HG03469 (cell line): ENCODE measurements around the gene UMODL1.

ENCODE experiments used
- ATAC-seq: cut with Tn5 transposase; IDR thresholded peaks from one replicate; pipeline ENCODE4 v1.9.1; 2021; ENCODE audit warnings: mild to moderate bottlenecking, moderate library complexity, moderate number of reproducible peaks; ENCODE audit not compliant: unreplicated experiment

The UMODL1 gene, protein sequence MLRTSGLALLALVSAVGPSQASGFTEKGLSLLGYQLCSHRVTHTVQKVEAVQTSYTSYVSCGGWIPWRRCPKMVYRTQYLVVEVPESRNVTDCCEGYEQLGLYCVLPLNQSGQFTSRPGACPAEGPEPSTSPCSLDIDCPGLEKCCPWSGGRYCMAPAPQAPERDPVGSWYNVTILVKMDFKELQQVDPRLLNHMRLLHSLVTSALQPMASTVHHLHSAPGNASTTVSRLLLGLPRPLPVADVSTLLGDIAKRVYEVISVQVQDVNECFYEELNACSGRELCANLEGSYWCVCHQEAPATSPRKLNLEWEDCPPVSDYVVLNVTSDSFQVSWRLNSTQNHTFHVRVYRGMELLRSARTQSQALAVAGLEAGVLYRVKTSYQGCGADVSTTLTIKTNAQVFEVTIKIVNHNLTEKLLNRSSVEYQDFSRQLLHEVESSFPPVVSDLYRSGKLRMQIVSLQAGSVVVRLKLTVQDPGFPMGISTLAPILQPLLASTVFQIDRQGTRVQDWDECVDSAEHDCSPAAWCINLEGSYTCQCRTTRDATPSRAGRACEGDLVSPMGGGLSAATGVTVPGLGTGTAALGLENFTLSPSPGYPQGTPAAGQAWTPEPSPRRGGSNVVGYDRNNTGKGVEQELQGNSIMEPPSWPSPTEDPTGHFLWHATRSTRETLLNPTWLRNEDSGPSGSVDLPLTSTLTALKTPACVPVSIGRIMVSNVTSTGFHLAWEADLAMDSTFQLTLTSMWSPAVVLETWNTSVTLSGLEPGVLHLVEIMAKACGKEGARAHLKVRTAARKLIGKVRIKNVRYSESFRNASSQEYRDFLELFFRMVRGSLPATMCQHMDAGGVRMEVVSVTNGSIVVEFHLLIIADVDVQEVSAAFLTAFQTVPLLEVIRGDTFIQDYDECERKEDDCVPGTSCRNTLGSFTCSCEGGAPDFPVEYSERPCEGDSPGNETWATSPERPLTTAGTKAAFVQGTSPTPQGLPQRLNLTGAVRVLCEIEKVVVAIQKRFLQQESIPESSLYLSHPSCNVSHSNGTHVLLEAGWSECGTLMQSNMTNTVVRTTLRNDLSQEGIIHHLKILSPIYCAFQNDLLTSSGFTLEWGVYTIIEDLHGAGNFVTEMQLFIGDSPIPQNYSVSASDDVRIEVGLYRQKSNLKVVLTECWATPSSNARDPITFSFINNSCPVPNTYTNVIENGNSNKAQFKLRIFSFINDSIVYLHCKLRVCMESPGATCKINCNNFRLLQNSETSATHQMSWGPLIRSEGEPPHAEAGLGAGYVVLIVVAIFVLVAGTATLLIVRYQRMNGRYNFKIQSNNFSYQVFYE

DNA sequence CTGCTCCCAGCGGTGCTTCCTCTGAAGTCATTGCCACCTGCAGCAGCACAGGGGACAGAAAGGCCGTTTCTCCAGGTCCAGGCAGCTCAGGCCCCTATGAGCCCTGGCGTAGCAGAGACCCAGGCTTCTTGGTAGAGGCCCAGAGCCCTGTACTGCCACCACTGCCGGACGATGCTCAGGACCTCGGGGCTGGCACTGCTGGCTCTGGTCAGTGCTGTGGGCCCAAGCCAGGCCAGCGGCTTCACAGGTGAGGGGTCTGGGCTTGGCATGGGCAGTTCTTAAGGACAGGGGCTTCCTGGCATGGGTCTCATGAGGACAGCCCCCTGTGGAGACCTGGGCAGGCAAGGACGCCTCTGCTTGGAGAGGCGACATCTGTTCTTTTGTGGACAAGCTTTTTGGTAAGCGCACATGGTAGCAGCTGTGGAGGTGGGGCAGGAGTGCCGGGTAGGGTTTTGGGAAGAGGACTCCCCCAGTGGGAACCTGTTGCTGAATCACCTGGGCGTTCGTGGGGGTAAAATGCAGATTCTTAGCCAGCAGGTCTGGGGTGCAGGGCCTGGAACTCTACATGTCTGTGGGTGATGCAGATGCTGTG lies at the start of gene UMODL1:
UMODL1 (plus strand) TSS at position 172 of the 592 bp plus-strand sequence; CDS start at position 172, 0 bp downstream.
- no peak for ATAC-seq

DNA sequence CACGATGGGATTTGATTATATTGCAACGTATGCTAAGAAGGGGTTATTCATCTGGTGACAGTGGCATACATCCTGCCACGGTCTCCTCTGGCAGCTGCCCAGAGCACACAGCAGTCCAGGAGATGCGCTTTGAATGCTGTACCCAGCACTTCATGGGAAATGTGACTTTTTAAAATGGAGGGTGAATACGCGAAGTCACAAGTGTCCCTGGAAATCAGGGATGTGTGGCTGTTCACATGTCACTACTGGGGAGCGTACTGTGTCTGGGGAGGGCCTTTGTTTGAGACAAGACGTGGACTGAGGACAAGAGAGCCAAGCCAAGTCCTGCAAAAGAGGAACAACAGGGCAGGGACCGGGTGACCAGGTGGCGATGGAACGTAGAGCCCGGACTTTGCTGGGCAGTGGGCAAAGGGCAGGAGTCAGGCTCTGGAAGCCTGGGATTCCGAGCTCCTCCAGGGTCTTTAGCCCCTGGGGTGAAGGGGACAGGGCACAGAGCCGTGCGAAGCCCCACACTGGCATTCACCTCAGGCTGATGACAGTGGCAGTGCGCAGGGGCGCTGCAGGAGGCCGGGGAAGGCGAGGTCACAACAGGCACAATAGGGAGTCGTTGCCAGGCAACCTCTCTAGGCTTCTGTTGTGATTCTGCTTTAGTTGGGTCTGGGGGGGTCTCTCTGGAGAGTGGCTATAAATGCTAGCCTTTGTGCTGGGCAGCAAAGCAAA lies 49.6 kb upstream of the UMODL1 start:
- ATAC-seq, result no peak

DNA sequence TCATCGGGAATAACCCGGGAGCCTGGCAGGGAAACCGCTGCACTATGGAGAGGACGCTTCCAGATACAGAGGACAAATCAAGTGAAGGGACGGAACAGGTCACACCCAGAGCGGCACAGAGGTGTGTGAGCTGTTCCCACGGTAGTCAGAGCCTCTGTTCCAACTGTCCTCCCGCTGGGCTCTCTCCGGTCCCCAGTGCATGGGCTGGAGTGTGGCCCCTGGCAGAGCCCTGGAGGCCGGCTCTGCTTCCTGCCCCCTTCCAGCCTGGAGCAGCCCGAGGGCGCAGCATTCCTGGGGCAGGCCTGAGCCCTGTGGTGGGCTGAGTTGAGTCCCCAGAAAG lies 49.1 kb upstream of the UMODL1 start:
- ATAC-seq, result no peak

DNA sequence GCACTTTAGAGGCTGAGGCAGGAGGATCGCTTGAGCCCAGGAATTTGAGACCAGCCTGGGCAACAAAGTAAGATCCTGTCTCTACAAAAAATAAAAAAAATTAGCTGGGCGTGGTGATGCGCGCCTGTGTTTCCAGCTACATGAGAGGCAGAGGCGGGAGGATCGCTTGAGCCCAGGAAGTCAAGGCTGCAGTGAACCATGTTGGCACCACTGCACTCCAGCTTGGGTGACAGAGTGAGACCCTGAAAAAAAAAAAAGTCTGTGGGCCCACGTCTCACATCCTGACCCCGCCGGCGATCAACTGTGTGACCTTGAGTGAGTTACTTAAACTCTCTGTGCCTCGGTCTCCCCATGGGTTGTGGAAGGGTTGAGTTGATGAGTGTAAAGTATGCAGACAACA lies 48.2 kb upstream of the UMODL1 start:
- no peak for ATAC-seq

DNA sequence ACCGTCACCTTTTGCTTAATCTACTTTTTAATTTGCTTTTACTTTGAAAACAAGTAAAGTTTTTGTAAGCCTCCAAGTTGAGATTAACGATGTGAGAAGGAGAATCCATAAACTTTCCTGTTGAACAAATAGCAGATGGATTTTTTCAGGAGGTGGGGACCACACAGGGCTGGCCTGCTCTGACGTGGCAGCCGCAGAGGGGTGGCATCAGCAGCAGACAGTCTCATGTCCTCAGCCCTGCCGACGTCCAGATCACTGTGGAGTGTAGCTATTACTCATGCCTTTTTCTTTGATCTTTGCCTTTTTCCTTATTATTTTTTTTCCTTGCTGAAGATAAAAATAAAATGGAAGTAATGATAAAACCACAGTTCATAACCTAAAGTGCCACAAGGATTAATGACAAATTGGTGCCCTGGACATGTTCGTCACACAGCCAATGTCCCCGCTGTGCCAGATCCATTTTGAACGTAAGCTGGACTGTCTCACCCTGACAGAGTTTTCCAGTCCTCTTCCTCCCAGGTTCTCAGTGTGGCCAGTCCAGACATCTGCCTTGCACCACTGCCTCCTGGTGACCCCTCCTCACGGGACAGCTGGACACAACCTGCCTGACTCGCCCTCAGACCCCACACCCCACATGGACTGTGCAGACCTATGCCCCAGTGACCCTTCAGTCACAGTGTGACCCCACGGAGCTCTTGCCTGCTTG lies 45.6 kb upstream of the UMODL1 start:
- no peak for ATAC-seq

DNA sequence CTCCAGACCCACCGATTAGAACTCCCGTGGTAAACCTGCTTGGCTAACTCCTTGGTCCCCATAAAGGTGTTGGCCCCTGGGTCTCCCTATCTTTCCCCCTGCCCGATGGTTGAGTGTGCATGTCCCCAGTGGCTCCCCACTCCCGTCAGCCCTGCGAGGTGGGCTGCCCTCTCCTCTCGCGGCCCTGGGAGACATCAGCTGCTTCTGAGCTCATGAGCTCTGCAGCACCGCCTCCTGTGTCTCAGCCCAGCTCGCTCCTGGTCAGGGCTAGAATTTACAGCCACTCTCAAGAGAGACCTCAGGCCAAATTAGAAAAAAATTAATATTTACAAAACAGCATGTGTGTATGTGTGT lies 45.1 kb upstream of the UMODL1 start:
- ATAC-seq, result no peak

DNA sequence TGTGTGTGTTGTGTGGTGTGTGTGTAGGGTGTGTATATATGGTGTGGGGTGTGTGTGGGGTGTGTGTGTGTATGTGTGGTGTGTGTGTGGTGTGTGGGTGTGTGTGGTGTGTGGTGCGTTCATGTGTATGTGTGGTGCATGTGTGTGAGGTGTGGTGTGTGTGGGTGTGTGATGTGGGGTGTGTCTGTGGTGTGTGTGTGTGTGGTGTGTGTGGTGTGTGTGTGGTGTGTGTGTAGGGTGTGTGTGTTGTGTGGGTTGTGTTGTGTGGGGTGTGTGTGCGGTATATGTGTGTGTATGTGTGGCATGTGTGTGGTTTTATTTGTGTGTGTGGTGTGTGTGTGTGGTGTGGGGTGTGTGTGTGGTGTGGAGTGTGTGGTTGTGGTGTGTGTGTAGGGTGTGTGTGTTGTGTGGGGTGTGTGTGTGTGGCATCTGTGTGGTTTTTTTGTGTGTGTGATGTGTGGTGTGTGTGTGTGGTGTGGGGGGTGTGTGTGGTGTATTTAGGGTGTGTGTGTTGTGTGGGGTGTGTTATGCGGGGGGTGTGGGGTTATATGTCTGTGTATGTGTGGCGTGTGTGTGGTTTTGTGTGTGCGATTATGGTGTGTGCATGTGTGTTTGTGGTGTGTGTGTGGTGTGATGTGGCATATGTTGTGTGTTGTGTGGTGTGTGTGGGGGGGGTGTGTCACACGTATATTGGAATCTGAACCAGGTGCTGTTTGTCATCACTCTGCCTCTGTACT lies 43.9 kb upstream of the UMODL1 start:
- ATAC-seq, result no peak

DNA sequence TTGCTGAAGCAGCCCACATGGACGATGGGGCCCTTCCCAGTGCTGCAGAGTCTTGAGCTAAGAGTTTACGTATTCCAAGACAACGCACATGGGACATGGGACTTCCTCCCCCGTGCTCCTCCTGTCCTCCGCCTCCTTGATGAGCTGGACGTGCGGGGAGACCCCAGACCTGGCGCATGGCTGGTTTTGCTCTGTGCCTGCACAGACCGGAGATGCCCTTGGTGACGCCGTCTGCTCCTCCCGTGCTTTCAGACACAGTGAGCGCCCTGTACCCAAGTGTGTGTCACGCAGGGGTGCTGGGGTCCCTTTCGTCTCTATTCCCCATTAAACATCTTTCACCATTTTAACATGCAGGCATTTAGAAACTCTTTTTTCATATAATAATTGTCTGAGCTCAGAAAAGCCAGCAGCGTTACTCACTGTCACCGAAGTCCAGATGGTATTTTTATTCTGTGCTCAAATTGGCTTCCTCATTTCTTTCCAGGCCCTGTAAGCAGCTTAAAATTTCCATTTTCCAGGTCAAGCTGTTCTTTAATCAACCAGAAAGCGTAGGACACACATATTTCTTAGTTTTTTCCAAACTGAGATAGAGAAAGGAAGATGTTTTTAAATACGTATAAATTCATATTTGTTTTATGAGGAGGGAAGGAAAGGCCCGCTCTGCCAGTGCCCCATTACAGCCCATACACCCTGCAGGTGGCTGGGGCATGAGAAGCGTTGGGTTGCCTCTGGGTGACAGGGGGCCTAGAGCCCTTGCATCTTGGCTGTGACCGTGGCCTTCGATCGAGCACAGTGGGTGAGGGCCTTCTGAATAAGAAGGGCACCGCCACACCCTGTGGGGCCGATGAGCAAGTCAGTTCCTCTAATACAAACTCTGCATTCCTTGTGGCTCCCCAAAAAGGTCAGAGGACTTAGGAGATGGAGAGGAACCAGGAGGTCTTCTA lies 43.0 kb upstream of the UMODL1 start:
- ATAC-seq, result no peak

DNA sequence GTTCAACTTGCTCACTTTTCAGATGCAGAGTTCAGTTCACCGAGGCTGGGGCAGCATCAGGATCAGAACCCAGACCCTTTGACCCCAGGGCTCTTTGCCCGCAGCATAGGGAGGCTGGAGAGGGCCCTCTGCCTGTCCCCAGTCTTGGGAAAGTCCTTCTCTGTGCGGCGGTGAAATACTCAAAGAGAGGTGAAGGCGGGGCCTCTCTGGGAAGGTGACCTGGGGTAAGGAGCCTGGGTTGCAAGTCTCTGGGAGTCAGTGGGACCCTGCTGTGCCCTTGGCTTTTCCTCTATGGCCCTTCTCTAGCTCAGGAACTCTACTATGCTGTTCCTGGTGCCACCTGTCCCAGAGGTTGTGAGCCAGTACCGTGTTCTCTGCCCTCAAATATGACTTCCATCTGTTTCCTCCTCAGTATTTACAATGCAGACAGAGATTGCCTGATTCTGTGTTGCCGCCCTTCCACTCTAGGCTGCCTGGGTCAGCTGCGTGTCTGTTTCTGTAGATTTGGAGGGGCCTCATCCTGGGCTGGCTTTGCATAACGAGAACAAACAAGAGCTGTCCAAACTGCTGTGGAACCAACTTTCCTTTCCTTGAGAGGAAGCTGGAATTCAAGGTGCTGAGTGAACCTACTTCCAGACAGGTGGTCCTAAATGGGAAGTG lies 42.2 kb upstream of the UMODL1 start:
- ATAC-seq, result no peak

DNA sequence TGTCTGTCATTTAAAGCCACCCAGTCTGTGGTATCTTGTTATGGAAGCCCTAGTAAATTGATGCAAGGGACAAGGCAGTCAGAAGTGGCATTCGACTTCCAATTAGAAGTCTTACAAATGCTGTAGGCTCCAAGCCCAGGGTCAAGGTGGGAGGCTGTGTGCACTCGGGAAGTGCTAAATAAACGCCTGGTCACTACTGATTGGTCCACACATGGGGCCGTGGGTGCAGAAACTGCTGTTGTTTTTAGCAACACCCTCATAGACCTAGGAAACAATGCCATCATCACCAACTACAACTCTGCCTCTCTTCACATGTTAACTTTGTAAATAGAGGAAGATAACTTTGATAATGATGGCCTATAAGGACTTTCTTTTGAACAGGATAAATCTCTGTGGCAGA lies 40.8 kb upstream of the UMODL1 start:
- no peak for ATAC-seq

DNA sequence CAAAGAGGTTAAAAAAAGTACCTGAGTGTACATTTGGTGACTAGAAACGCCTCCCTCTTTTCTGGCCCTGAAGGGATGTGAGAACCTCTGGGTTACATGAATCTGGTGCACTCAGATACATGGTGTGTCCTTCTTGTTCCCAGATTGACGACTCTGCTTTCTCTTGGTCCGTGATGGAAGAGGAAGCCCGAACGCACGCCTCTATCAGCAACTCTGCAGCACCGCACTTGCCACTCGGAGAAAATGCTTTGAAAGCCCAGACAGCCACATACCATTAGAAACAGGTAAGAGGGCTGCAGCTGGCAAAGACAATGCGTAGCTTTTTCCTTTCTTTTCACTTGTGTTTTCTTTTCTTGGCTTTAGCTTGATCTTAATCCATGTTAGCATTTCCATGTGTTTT lies 39.9 kb upstream of the UMODL1 start:
- ATAC-seq, result no peak

DNA sequence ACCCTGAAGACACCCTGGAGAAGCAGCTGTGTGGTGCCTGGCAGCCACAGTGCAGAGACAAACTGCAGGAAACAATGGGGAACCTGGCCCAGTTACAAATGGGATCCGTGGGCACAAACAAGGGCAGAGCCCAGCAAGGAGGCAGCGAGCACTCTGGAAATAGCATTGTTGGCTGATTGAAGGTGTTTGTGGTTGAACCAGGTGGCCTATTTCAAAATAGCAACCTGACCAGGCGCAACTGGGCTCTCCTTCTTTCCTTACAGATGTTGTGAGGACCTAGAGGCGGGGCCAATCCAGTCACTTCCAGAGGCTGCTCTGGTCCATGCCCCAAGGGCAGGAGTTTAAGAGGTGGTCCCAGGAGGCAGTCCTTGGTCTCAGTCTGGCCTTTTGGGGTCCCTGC lies 39.3 kb upstream of the UMODL1 start:
- ATAC-seq, result no peak

DNA sequence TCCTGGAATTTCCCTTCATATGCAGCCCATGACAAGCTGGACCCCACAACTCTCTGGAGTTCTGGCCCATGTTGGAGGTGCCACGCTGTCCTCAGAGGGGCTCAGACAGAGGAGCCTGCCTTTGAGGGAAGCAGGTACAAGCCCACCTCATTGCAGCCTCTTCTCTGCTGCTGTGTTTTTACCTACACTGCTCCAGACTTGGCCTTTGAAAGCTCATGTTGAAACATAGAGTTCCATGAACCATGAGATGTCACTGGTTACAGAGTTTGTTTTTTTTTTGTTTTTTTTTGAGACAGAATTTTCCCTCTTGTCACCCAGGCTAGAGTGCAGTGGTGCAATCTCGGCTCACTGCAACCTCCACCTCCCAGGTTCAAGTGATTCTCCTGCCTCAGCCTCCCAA lies 38.9 kb upstream of the UMODL1 start:
- no peak for ATAC-seq

DNA sequence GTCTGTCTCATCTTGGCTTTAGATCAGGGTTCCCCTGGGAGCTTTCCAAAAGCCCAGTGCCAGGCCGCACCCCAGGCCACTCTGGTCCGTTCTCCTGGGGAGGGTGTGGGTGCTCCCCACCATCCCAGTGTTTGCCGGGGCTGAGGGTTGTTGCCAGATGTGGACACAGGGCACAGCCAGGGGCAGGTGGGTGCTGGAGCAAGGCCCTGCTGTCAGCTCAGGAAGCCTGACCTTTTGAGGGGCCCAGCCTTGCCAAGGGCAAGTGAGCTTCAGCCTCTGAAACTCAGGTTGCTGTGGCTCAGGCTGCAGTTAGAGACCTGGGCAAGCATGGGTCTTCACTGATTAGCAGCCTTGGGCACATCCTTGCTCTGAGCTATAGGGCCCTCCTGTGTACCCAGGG lies 38.1 kb upstream of the UMODL1 start:
- ATAC-seq, result no peak

DNA sequence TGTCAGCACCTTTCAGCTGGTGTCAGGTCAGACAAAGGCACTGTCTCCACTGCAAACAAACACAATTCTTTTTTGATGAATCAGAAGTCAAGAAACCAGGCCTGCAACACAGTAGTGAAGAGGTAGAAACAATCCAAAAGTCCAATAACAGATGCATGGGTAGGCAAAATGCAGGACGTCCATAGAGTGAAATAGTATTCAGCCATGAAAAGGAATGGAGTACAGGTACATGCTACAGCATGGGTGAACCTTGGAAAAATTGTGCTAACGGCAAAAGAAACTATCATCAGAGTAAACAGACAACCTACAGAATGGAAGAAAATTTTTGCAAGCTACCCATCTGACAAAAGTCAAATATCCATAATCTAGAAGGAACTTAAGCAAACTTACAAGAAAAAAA lies 34.8 kb upstream of the UMODL1 start:
- no peak for ATAC-seq

DNA sequence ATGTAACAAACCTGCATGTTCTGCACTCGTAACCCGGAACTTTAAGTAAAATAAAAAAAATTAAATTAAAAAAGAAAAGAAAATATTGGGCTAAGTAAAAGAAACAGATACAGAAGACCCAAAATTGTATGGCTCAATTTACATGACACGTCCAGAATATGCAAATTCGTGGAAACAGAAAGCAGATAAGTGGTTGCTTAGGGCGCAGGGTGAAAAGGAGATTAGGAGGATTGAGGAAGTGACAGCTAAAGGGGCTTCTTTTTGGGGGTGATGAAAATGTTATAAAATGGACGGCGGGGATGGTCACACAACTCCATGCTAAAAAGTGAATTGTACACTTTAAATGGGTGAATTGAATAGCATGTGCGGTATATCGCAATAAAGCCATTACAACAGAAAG lies 33.6 kb upstream of the UMODL1 start:
- ATAC-seq, result no peak

DNA sequence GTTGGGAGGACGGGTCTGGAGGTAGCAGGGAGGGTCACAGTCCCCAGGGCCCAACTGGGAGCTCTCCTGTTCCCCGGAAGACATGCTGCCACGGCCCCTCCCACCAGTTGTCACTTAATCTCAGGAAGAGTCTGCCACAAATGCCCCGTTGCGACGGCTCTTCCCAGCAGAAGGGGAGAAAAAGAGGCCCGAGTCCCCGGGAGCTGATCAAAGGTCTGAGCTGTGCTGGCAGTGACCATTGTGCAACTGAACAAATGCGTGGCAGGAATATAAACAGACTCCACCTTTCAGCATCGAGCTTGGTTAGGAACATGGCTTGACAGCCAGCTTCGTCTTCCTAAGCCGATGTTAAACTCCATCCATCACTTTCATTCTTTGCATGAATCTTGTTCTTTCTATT lies 33.2 kb upstream of the UMODL1 start:
- no peak for ATAC-seq
